Endothelial cell of umbilical vein (primary cell): Measurements from ENCODE around the gene KIAA1671. TPM values are rescaled to one million over a fixed set of nuclear protein-coding genes. Genes with fewer than 3 reads are reported as not detected.

Source experiments
- BruUV-seq: library from RNA; stranded (reverse); fragments of 400-500 nt; replicated peaks from 2 replicates; lab custom pipeline; 2021; lab: Mats Ljungman, UMichigan
- CTCF ChIA-PET: fragments of 300-600, 350-600 bp; sonication (Branson Sonifier 250); formaldehyde crosslinking; loops from one replicate; lab custom pipeline; 2021; ENCODE audit warnings: antibody characterized with exemption, inconsistent platforms; lab: Charles Lee
- POLR2A ChIA-PET: fragments of 300-600, 350-600 bp; sonication (Branson Sonifier 250); formaldehyde crosslinking; loops from one replicate; lab custom pipeline; 2021; ENCODE audit warnings: antibody characterized with exemption, inconsistent platforms; lab: Charles Lee
- DNase-seq: peaks from one replicate; pipeline ENCODE4 v3.0.0-alpha.2; 2011; ENCODE audit warnings: low read depth, low spot score
- FAIRE-seq: peaks from 2 replicates; lab custom pipeline; 2011; peaks lifted over from hg19 to GRCh38; lab: Jason Lieb, UNC
- H2AFZ ChIP-seq: 2 replicates; pipeline ENCODE4 v1.6.0; 2012; ENCODE audit warnings: low read depth, low read length, control low read depth, inconsistent platforms
- H3K27ac ChIP-seq: 2 replicates; pipeline ENCODE4 v1.5.1; 2011; ENCODE audit warnings: low read depth, mild to moderate bottlenecking, control low read depth, low read length, moderate library complexity; ENCODE audit not compliant: insufficient read depth
- H3K27me3 ChIP-seq, 2 experiments: 2 replicates each; pipeline versions ENCODE4 v1.6.0 to v1.6.1; 2011; ENCODE audit warnings: low read length in 2 of 2, mixed read lengths in 1 of 2; ENCODE audit not compliant: control insufficient read depth in 2 of 2, insufficient read depth in 2 of 2
- H3K36me3 ChIP-seq, 2 experiments: 2 replicates in 1 of 2; 3 replicates in 1 of 2; pipeline ENCODE4 v1.5.1; 2011; ENCODE audit warnings: low read length in 2 of 2, mild to moderate bottlenecking in 1 of 2, moderate library complexity in 1 of 2; ENCODE audit not compliant: control insufficient read depth in 2 of 2, insufficient read depth in 2 of 2; ENCODE audit errors: extremely low read depth in 1 of 2
- H3K4me1 ChIP-seq: 3 replicates; pipeline ENCODE4 v1.5.1; 2011; ENCODE audit warnings: mild to moderate bottlenecking, low read length; ENCODE audit not compliant: control insufficient read depth, insufficient read depth; ENCODE audit errors: extremely low read depth
- H3K4me2 ChIP-seq: 2 replicates; pipeline ENCODE4 v1.6.1; 2011; ENCODE audit warnings: low read length, control low read depth, mixed read lengths; ENCODE audit not compliant: insufficient read depth
- H3K4me3 ChIP-seq, 3 experiments: fragments of 200-600 bp in 1 of 3; sonication (generic), shearing (Covaris generic) in 1 of 3; replicated peaks in 1 of 3; 2 replicates each; pipeline ENCODE4 v1.5.1; 2011 to 2016; ENCODE audit warnings: control low read depth in 3 of 3, low read length in 3 of 3, mild to moderate bottlenecking in 2 of 3, inconsistent platforms in 1 of 3, low read depth in 1 of 3, moderate library complexity in 1 of 3; ENCODE audit not compliant: insufficient read depth in 1 of 3
- H3K79me2 ChIP-seq: 2 replicates; pipeline ENCODE4 v1.6.0; 2012; ENCODE audit warnings: low read length, inconsistent platforms; ENCODE audit not compliant: control insufficient read depth, insufficient read depth
- H3K9ac ChIP-seq: replicated peaks from 2 replicates; pipeline ENCODE3; 2011; ENCODE audit warnings: low read length, control low read depth; ENCODE audit not compliant: insufficient read depth; ENCODE audit errors: extremely low read depth
- H3K9me1 ChIP-seq: replicated peaks from 3 replicates; pipeline ENCODE4 v1.6.0; 2011; ENCODE audit warnings: mild to moderate bottlenecking, low read length; ENCODE audit not compliant: control insufficient read depth, insufficient read depth; ENCODE audit errors: extremely low read depth
- H3K9me3 ChIP-seq: replicated peaks from 2 replicates; pipeline ENCODE4 v1.5.1; 2012; ENCODE audit warnings: low read length, inconsistent platforms; ENCODE audit not compliant: control insufficient read depth, insufficient read depth
- H4K20me1 ChIP-seq: replicated peaks from 2 replicates; pipeline ENCODE3; 2011; ENCODE audit warnings: mild to moderate bottlenecking, low read length; ENCODE audit not compliant: control insufficient read depth, insufficient read depth; ENCODE audit errors: extremely low read depth
- EZH2 ChIP-seq: IDR thresholded peaks from 2 replicates; pipeline ENCODE4 v1.6.1; 2012; ENCODE audit warnings: borderline replicate concordance, low read depth, mild to moderate bottlenecking, moderate library complexity, low read length, inconsistent platforms; ENCODE audit not compliant: severe bottlenecking
- FOS ChIP-seq: IDR thresholded peaks from 2 replicates; pipeline ENCODE4 v1.6.1; 2011; ENCODE audit warnings: mild to moderate bottlenecking, low read length, moderate library complexity, borderline replicate concordance; ENCODE audit not compliant: insufficient read depth
- GATA2 ChIP-seq: IDR thresholded peaks from 2 replicates; pipeline ENCODE4 v1.7.0; 2011; ENCODE audit warnings: low read depth, mild to moderate bottlenecking, moderate library complexity, mixed read lengths, low read length; ENCODE audit not compliant: insufficient read length, insufficient read depth
- JUN ChIP-seq: IDR thresholded peaks from 2 replicates; pipeline ENCODE4 v1.6.1; 2011; ENCODE audit warnings: borderline replicate concordance, low read depth; ENCODE audit not compliant: insufficient read length, insufficient read depth
- MYC ChIP-seq: IDR thresholded peaks from one replicate; pipeline ENCODE4 v1.6.1; 2011; ENCODE audit warnings: mild to moderate bottlenecking, low read depth, low read length
- POLR2A ChIP-seq: IDR thresholded peaks from 2 replicates; pipeline ENCODE4 v1.6.1; 2012; ENCODE audit warnings: low read depth, mild to moderate bottlenecking, control low read depth, low read length
- POLR2AphosphoS5 ChIP-seq: IDR thresholded peaks from 2 replicates; pipeline ENCODE4 v1.6.1; 2012; ENCODE audit warnings: low read depth, mild to moderate bottlenecking, control low read depth, low read length, moderate library complexity; ENCODE audit not compliant: insufficient read depth
- dilution Hi-C: fragments of 300-500 bp; cut with MboI; formaldehyde crosslinking; loops from one replicate; pipeline ENCODE4 v1.15.0; 2019; ENCODE audit warnings: low sequenced_read_pairs; ENCODE audit not compliant: extremely low pct_ligation_motif_present
- intact Hi-C: fragments of 100-400 bp; cut with micrococcal nuclease; formaldehyde crosslinking; loops from one replicate; pipeline ENCODE4 v1.10.0; 2022
- polyA plus RNA-seq, 4 experiments: library from polyadenylated mRNA; depleted of rRNA in 3 of 4; stranded (reverse) in 3 of 4; unstranded in 1 of 4; fragments of >200 nt; gene quantifications; 2 replicates each; pipeline versions ENCODE4 v1.2.1 to v1.2.3, GENCODE V29; 2011 to 2012; ENCODE audit warnings: missing spikeins in 1 of 4
- total RNA-seq: library from RNA; stranded (reverse); gene quantifications from 2 replicates; pipeline ENCODE4 v1.2.3, GENCODE V29; 2021
- TF ChIP-seq, protein P1 (sequence below), 2 donors: IDR thresholded peaks; 1 replicate in 1 of 2; 2 replicates in 1 of 2; pipeline ENCODE4 v1.5.1; 2011; ENCODE audit warnings: low read length in 2 of 2, mild to moderate bottlenecking in 2 of 2, moderate library complexity in 2 of 2, control low read depth in 1 of 2, inconsistent platforms in 1 of 2, low read depth in 1 of 2; ENCODE audit not compliant: insufficient read depth in 1 of 2; ENCODE audit errors: extremely low read depth in 1 of 2
- TF ChIP-seq, protein P2 (sequence below): IDR thresholded peaks from 2 replicates; pipeline ENCODE4 v1.6.1; 2011; ENCODE audit not compliant: insufficient read depth, insufficient read length

KIAA1671 gene
- total and polyA plus RNA-seq, 2 donors (not counting 3 experiments of a cell fraction or from before 2014, with no cell fraction given) = 23.1 to 85.1 TPM

DNA sequence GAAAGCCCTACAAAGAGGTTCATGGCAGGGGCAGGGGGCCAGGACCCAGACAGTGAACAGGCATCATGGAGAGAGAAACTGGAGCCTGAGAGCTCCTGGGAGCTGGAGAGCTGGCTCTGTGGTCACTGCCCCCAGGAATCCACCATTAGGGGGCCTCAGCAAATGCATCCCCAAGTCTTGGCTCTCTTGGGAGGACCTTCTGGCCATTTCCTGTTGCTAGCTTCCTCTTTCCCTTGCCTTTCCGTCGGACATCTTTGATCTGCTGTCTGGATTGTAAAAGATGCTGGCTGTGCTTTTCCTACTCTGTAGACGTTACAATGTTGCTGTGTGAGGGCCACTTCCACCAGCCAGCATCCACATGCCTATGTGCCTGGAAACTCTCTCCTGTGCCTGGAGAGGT is 259.8 kb downstream of the KIAA1671 start:
- CTCF ChIA-PET = interaction anchor here (0.6 to 3.6 kb wide), 4 partner anchors 10 to 1380 kb away, joined by 3 to 20 read pairs (median 4); no protein-coding TSS in a partner anchor
- intact Hi-C loops = no loop called here

More for the DNA sequence above, 259.8 kb downstream of the KIAA1671 start:
- Histone ChIP-seq H4K20me1 (no peaks in the 10 kb centered on the region), H3K9me1 (no peaks in the 10 kb centered on the region), H3K9ac (no peak overlapping the region), H3K79me2 (no peaks in the 10 kb centered on the region), H2AFZ (no peak overlapping the region), H3K36me3 (no peaks in the 10 kb centered on the region), H3K27ac (no peak overlapping the region), H3K4me2 (no peak overlapping the region), H3K9me3 (no peaks in the 10 kb centered on the region), H3K27me3 (peaks cover 0 to 3% of the 10 kb centered on the region in 2 experiments), H3K4me3 (no peak overlapping the region), H3K4me1 (no peaks in the 10 kb centered on the region)
- FAIRE-seq (no peak), DNase-seq (no peak)
- TF ChIP-seq, protein P1, sequence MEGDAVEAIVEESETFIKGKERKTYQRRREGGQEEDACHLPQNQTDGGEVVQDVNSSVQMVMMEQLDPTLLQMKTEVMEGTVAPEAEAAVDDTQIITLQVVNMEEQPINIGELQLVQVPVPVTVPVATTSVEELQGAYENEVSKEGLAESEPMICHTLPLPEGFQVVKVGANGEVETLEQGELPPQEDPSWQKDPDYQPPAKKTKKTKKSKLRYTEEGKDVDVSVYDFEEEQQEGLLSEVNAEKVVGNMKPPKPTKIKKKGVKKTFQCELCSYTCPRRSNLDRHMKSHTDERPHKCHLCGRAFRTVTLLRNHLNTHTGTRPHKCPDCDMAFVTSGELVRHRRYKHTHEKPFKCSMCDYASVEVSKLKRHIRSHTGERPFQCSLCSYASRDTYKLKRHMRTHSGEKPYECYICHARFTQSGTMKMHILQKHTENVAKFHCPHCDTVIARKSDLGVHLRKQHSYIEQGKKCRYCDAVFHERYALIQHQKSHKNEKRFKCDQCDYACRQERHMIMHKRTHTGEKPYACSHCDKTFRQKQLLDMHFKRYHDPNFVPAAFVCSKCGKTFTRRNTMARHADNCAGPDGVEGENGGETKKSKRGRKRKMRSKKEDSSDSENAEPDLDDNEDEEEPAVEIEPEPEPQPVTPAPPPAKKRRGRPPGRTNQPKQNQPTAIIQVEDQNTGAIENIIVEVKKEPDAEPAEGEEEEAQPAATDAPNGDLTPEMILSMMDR (IDR thresholded peaks at IDR 0.05; ENCODE audit: extremely low read depth in 1 of 2, insufficient read depth in 1 of 2, low read depth in 1 of 2, low read length in 2 of 2) = no peak
- TF ChIP-seq POLR2A (no peak), JUN (no peak), MYC (no peak), FOS (no peak), POLR2AphosphoS5 (no peak), EZH2 (no peak), GATA2 (no peak)
- TF ChIP-seq, protein P2, sequence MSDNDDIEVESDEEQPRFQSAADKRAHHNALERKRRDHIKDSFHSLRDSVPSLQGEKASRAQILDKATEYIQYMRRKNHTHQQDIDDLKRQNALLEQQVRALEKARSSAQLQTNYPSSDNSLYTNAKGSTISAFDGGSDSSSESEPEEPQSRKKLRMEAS = no peak
- dilution Hi-C loops = no loop called here
- BruUV-seq = no TSS peak
- POLR2A ChIA-PET = no interaction called here
